ENCODE data around the gene ARMH4.

The ARMH4 gene

DNA sequence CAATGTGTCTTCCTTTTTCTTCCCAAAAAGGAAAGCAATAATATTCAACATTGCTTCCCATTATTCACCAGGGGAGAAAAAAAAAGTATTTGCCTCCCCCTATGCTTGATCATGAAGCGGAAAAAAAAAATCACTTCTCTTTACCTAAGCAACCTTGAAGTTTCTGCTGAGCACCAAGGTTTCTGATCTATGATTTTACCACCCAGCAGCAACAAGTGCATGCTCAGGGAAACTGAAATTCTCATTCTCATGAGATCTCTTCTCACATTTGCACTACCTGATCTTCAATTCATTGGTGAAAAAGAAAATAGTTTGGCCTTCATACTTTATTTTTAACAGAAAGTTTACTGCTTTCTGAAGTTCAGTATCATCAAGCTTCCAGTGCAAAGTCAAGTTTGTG is 125.8 kb downstream of the ARMH4 start:
- DNase-seq = no peak

DNA sequence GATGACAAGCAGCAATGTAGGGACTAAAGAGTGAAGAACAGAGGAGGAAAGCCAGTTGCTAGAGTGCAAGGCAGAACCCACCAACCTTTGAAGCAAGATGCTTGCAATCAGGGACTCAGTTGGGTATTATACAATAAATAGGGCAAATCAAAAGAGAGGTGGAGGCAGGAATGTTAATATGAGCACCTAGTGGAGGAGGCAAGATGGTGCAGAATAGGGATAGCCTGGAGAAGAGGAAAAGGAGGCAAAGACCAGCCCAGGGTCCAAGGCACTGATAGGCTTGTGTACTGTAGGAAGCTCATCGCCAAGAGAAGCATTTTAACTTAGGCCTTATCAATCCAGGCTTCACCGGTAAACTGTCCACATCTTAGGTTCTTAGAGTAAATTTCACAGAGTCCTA is 137.2 kb downstream of the ARMH4 start:
- DNase-seq = no peak

DNA sequence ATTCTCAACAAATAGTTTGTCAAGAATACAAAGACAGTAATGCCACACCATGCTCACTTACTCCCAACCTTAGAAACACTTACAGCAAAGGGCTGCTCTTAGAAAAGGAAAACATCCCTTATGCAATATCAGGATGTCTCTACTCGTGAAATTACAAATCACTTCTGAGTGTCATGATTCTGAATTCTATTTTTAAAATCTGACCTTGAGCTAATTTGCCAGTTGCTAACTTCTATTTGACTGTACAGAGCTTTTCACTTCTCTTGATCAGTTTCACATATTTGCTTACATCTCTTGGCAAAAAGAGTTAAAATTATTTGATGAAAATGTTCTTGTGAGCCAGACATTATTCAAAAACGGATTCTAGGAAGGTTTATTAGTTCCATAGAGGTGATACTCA is 149.4 kb downstream of the ARMH4 start:
- no peak for DNase-seq

DNA sequence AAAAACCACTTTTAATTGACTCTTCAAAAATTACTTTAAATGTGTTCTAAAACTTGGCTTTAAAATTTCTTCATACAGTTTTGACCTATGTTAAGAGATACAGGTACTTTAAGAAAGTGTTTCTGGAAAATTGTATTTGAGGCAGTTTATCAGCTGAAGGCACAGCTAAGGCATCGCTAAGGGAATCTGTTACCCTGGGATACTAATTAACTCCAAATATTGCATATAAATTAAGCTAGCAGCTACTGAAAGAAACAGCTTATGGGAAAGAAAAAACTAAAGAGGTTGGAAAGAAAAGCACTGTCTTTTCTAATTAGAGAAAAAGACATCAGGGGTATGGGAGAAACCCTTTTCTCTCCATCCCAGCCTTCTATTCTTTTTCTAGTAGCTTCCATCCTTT is 152.0 kb downstream of the ARMH4 start:
- no peak for DNase-seq

GRCh38 chr14:57999471-57999870 is 152.5 kb downstream of the ARMH4 start:
- DNase-seq = no peak

- DNase-seq = no peak
These were observed 153.2 kb downstream of the ARMH4 start for GRCh38 chr14:57998766-57999165.

- no peak for DNase-seq
These were observed 160.7 kb downstream of the ARMH4 start for GRCh38 chr14:57991353-57991752.

- no peak for DNase-seq
These were observed 163.6 kb downstream of the ARMH4 start for GRCh38 chr14:57988445-57988844.

DNA sequence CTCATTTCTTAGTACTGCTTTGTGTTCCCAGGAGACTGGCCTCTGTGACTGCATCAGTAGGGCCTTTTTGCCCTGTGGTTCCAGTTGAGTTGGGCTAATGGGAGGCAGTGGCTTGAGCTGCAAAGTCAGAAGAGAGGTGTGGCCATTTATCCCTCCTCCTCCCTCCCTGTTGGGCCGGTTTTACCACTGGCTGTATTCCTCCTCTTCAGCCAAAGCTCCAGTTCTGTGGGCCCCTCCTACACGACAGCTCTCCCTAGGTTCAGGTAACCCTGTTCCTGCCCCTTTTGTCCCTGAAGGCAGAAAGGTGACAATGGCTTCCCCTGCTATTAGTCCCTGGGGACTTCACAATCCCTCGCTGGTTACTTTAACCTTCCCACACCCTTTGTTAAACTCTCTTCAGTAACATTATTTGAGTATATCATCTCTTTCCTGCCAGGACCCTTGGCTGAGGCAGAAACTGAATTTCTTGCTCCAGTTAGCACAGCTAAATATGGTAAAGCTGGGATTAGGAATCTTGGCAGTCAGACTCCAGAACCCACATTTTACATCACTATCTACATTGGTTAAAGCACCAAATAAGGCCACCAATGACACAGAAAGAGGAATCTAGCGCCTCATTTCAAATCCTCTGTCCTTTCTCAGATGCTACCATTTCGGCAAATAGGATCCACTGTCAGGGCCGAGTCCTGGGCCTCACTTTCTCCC is 164.3 kb downstream of the ARMH4 start:
- DNase-seq = no peak

- no peak for DNase-seq
These were observed 165.0 kb downstream of the ARMH4 start for GRCh38 chr14:57987051-57987450.

GRCh38 chr14:57982804-57983634 is 169.0 kb downstream of the ARMH4 start:
- DNase-seq = no peak

GRCh38 chr14:57981817-57982560 is 170.0 kb downstream of the ARMH4 start:
- no peak for DNase-seq

DNA sequence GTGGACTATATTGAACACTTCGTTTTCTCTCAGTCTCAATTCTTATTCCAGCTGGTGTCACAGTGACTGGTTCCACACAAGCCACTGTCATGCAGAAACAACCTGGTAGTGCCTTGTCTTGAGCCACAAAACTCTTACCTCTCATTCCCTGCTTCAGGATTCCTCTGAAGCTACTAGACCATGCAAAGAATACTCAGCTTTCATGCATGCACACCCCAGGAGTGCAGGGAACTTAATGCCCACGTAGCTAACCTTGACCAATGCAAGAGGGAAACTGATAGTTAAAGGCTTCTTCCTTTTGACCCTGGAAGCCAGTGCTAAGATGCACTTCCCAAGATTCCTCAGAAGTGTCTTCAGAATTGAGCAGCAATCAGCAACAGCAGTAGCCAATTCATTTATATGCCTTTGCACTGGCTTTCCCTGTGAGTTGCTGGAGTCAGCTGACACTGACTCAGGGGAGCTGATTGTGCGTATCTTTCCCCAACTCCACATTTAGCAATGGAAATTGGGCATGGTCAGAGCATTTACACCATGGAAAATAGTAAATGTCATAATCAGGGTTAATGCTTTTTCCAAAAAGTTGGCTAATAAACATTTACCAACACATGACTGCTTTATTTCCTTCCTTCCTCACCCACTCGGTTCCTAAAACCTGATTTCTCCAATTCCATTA is 172.5 kb downstream of the ARMH4 start:
- DNase-seq = no peak

DNA sequence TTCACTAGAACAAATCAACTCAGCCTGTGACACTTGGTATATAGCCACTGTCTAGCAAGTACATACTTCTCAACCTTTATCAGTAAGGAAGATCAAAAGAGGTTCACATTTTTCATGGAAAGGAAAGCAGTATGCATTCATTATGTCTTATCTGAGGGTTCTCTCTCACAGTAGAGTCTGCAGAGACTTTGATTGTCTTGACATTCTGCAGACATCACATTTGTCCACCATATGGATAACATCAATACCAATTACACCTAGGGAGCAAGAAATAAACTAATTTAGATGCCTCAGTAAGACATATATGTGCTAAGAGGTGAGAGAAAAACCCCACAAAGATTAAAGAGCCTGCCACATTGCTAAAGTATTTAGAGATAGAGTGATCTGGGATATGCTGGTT is 175.3 kb downstream of the ARMH4 start:
- DNase-seq = no peak

GRCh38 chr14:57974896-57975295 is 177.1 kb downstream of the ARMH4 start:
- DNase-seq = no peak

- no peak for DNase-seq
These were observed 181.4 kb downstream of the ARMH4 start for GRCh38 chr14:57970594-57970993.

DNA sequence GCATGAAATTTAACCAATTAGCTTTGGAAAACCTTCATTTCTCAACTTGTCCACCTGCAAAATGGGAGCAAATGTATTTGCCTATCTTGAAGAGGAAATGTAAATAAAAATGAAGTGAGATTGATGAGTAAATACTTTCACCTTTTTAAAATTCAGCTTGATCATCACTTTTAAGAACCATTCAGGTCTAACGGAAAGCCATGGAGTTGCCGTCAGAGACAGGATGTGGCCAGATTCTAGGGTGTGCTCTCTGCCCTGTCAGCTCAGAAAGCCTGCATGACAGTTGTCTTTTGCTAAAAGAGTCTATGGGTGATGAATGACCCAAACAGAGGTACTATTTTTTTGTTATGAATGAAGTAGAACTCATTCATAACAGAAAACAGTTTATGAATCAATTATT is 181.8 kb downstream of the ARMH4 start:
- DNase-seq = no peak

GRCh38 chr14:57963071-57963470 is 188.9 kb downstream of the ARMH4 start:
- no peak for DNase-seq

DNA sequence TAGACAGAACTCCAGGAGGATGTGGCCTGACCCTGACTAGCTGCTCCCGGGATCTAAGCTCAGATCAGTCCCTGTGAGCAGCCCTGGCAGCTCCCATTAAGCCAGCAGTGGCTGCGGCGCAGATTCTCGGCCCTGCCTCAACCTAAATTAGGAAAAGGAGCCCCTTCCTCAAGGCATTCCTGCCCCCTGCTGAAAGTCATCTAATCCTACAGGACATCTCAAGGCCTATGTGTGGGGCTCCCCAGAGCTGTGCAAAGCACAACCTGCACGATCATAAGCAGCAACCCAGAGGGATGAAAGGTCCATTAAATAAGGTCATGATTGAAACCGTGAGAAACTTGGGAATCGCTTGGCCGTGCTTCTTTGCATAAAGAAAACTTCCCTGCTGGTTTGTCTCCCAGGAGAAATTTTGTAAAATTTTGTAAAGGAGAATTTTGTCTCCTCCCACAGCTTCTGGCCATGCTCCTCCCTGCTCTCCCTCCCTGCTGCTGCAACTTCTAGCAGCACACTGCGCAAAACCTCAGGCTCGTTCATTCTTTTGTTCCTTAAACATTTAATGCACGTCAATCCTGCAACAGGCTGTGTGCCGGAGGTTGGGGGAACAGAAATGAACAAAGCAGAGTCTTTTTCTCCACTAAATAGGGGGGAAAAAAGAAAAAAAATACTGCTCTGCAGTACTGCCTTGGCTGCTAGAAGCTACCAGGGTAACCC is 189.5 kb downstream of the ARMH4 start:
- no peak for DNase-seq

- DNase-seq = no peak
These were observed 190.3 kb downstream of the ARMH4 start for GRCh38 chr14:57961786-57962060.

DNA sequence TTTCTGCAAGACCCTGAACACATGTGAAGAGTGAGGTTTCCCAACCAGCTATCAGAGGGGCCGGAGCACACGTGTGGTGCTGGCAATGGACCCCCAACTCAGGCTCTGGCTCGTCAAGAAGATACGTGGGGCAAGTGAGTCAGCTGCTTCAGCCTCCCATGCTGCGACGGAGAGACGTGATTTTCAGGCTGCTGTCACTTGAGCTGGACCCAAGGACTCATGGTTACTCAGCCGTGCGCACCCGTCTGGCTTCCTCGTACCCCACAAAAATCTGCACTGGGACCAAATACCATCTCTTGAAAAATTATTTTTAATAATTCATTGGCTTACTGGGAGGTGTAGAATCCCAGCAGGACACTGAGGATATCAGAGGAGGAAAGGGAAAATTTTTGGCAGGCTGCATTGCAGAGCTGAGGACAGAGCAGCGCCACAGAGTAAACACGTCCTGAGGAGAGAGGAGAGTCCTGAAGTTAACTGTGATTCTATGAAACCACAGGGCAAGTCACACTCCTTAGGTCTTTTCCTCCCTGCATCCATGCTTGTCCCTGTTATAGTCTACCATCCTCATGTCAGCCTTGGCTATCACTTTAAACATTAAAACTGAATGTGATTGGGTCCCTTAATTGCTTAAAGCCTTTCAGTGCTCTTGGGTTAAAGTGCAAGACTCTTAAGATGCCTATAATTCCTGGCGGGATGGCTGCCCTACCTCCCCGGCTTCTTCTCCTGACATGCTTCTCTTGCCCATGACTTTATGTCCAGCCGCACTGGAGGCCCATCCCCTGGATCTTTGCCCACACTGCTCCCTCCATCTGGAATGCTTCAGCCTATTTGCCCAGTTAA is 190.8 kb downstream of the ARMH4 start:
- DNase-seq = no peak

- DNase-seq = no peak
These were observed 194.6 kb downstream of the ARMH4 start for GRCh38 chr14:57957441-57957840.

Measured in activated CD4-positive, alpha-beta T cell treated with anti-CD3 and anti-CD28 coated beads, Interleukin-2, amount 50 U/mL, for 4 hours (primary cell).